ENCODE measurements around the gene POLR3B.

Gene POLR3B

GRCh38 chr12:106331599-106331998 is 25.9 kb upstream of the POLR3B start:
- H3K27me3 ChIP-seq (ENCODE audit: insufficient read depth, poor library complexity, severe bottlenecking) = peaks cover 2% of the 10 kb centered on the region
- no peak for TF ChIP-seq GABPA (IDR thresholded peaks at IDR 0.05; ENCODE audit: low read depth)
- no peak for TF ChIP-seq CTCF (IDR thresholded peaks at IDR 0.05; ENCODE audit: insufficient read depth, low read length)
- no peak for TF ChIP-seq POLR2AphosphoS5 (IDR thresholded peaks at IDR 0.05; ENCODE audit: low read depth)
- no peak for TF ChIP-seq SPI1 (IDR thresholded peaks at IDR 0.05; ENCODE audit: borderline replicate concordance, low read depth)
- no peak for TF ChIP-seq REST (IDR thresholded peaks at IDR 0.05; ENCODE audit: insufficient replicate concordance, low read depth)
- H3K27ac ChIP-seq (replicated peaks) = no peak overlapping the region
- no peak for DNase-seq (ENCODE audit: low read depth in 1 of 2, low spot score in 1 of 2)
- H3K4me3 ChIP-seq (replicated peaks; ENCODE audit: insufficient read depth, low read length) = no peak overlapping the region

GRCh38 chr12:106332536-106332935 is 25.0 kb upstream of the POLR3B start:
- H3K27ac ChIP-seq (replicated peaks) = no peak overlapping the region
- TF ChIP-seq REST (IDR thresholded peaks at IDR 0.05; ENCODE audit: insufficient replicate concordance, low read depth) (no peak), SPI1 (IDR thresholded peaks at IDR 0.05; ENCODE audit: borderline replicate concordance, low read depth) (no peak; the same call in 1 of the 2 replicates), CTCF (IDR thresholded peaks at IDR 0.05; ENCODE audit: insufficient read depth, low read length) (no peak)
- DNase-seq (ENCODE audit: low read depth in 1 of 2, low spot score in 1 of 2) = no peak
- peaks cover 2% of the 10 kb centered on the region for H3K27me3 ChIP-seq (ENCODE audit: insufficient read depth, poor library complexity, severe bottlenecking)
- H3K4me3 ChIP-seq (replicated peaks; ENCODE audit: insufficient read depth, low read length) = no peak overlapping the region

GRCh38 chr12:106333010-106333409 is 24.5 kb upstream of the POLR3B start:
- Histone ChIP-seq H3K27ac (replicated peaks) (no peak overlapping the region), H3K27me3 (ENCODE audit: insufficient read depth, poor library complexity, severe bottlenecking) (no peaks in the 10 kb centered on the region)
- TF ChIP-seq POLR2AphosphoS5 (IDR thresholded peaks at IDR 0.05; ENCODE audit: low read depth) (no peak), REST (IDR thresholded peaks at IDR 0.05; ENCODE audit: insufficient replicate concordance, low read depth) (no peak), CTCF (IDR thresholded peaks at IDR 0.05; ENCODE audit: insufficient read depth, low read length) (no peak), SPI1 (IDR thresholded peaks at IDR 0.05; ENCODE audit: borderline replicate concordance, low read depth) (no peak), GABPA (IDR thresholded peaks at IDR 0.05; ENCODE audit: low read depth) (no peak)

More at GRCh38 chr12:106333010-106333409, 24.5 kb upstream of the POLR3B start:
- DNase-seq (ENCODE audit: low read depth in 1 of 2, low spot score in 1 of 2) = no peak
- H3K4me3 ChIP-seq (replicated peaks; ENCODE audit: insufficient read depth, low read length) = no peak overlapping the region
